Adrenal gland (tissue), 12 donors: ENCODE measurements around the gene ARHGEF7. TPM values are rescaled to one million over a fixed set of nuclear protein-coding genes. Genes with fewer than 3 reads are reported as not detected.

Source experiments
- DNase-seq, 7 donors: peaks; one replicate each; pipeline ENCODE4 v3.0.0-alpha.2; 2019 to 2020
- H3K27ac ChIP-seq, 5 donors: fragments of 200-600 bp; sonication (generic) in 4 of 5; 1 replicate in 3 of 5; 2 replicates in 2 of 5; pipeline versions ENCODE4 v1.5.1 to v1.8.0; 2016 to 2020; ENCODE audit warnings: mild to moderate bottlenecking in 1 of 5
- H3K27me3 ChIP-seq: fragments of 200-600 bp; 2 replicates; pipeline ENCODE4 v1.8.0; 2021
- H3K36me3 ChIP-seq, 2 donors: fragments of 200-600 bp; replicated peaks in 1 of 2; 1 replicate in 1 of 2; 2 replicates in 1 of 2; pipeline versions ENCODE4 v1.5.1 to v1.8.0; 2018 to 2022
- H3K4me1 ChIP-seq, 2 donors: fragments of 200-600 bp; replicated peaks in 1 of 2; 1 replicate in 1 of 2; 2 replicates in 1 of 2; pipeline versions ENCODE4 v1.5.1 to v1.8.0; 2018 to 2021
- H3K4me3 ChIP-seq, 4 donors: fragments of 200-600 bp; sonication (generic) in 3 of 4; one replicate each; pipeline ENCODE4 v1.5.1; 2016 to 2018
- H3K9me3 ChIP-seq, 3 donors: fragments of 200-600 bp; sonication (generic) in 1 of 3; replicated peaks in 1 of 3; 1 replicate in 2 of 3; 2 replicates in 1 of 3; pipeline versions ENCODE4 v1.5.1 to v1.8.0; 2016 to 2021
- CTCF ChIP-seq, 6 experiments: fragments of 450-650 bp in 4 of 6; fragments of 200-600 bp in 2 of 6; sonication (generic) in 1 of 6; IDR thresholded peaks; 1 replicate in 5 of 6; 2 replicates in 1 of 6; pipeline versions ENCODE4 v1.5.1 to v1.8.0; 2016 to 2021; ENCODE audit warnings: antibody characterized with exemption in 6 of 6, mild to moderate bottlenecking in 2 of 6, moderate library complexity in 1 of 6
- POLR2A ChIP-seq, 2 donors: fragments of 450-650 bp; IDR thresholded peaks; one replicate each; pipeline ENCODE4 v1.6.1; 2017; ENCODE audit warnings: antibody characterized with exemption in 2 of 2, mild to moderate bottlenecking in 2 of 2, moderate library complexity in 1 of 2
- WGBS, 4 donors: extraction: QIAGEN DNeasy Blood & Tissue Kit in 2 of 4; methylation state at CpG; one replicate each; pipeline versions ENCODE4 v1.1.5 to v1.1.7; 2013 to 2017; 5-methylcytosine and 5-hydroxymethylcytosine counted together
- intact Hi-C, 2 donors: fragments of 100-400 bp; cut with DNase I; formaldehyde crosslinking; loops; one replicate each; pipeline versions ENCODE4 v1.14.1 to v1.15.0; 2022 to 2023
- polyA plus RNA-seq, 3 donors: library from polyadenylated mRNA; stranded (reverse); fragments of 200-250 nt in 2 of 3; fragments of 350-450 nt in 1 of 3; fragmentation: Illumina TruSeq in 1 of 3; extraction: RNeasy Lipid Tissue Mini Kit (QIAGEN cat#74804) in 1 of 3; gene quantifications; one replicate each; pipeline ENCODE4 v1.2.3, GENCODE V29; 2013 to 2014
- total RNA-seq, 9 donors: library from RNA; depleted of rRNA in 4 of 9; stranded (reverse); fragments of >200 nt in 4 of 9; fragments of 120-200 nt in 1 of 9; fragmentation: NEBNext Ultra II Directional in 1 of 9; extraction: Animal tissue kit (Norgen Biotek cat#: 25700) in 1 of 9; gene quantifications; one replicate each; pipeline versions ENCODE4 v1.1.0 to v1.2.4, GENCODE V29; 2013 to 2023
- donor health status: healthy with polysubstance abuse.
- donor health status: Bipolar disorder and iron deficiency.
- donor health status: DM: yes; HTN: yes; CAD: no.
- donor health status: DM: no; HTN: no; CAD: no.
- donor health status: DM: no; HTN: no; CAD: no.
- donor health status: DM: yes; HTN: yes; CAD: no.

Gene ARHGEF7
- total and polyA plus RNA-seq, 12 donors = 25.3 to 69.3 (median 53.2) TPM

- peaks cover 7 to 46% of the 10 kb centered on the region in 2 donors for H3K4me1 ChIP-seq
- H3K27me3 ChIP-seq = no peaks in the 10 kb centered on the region
- no peaks in the 10 kb centered on the region for H3K36me3 ChIP-seq
- H3K27ac ChIP-seq = no peak overlapping the region
- no peaks in the 10 kb centered on the region for H3K9me3 ChIP-seq
- intact Hi-C loops = no loop called here
- no peak for DNase-seq
- H3K4me3 ChIP-seq = no peak overlapping the region
- 97 to 99% (median 97%) methylated on average over 6 of the region's 6 CpGs for WGBS, 4 donors
- no peak for TF ChIP-seq POLR2A (IDR thresholded peaks at IDR 0.05)
- no peak for TF ChIP-seq CTCF (IDR thresholded peaks at IDR 0.05)
Observed at GRCh38 chr13:111183087-111183645, 68.1 kb downstream of the ARHGEF7 start.

DNA sequence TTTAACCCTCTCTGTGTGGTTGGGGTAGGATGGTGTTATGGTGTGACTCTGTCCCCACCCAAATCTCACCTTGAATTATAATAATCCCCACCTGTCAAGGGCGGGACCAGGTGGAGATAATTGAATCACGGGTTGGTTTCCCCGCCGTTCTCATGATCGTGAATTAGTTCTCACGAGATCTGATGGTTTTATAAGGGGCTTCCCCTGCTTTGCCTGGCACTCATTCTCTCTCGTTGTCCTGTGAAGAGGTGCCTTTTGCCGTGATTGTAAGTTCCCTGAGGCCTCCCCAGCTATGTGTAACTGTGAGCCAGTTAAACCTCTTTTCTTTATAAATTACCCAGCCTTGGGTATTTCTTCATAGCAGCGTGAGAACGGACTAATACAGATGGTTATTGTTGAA, 68.8 kb downstream of the ARHGEF7 start:
- Histone ChIP-seq H3K9me3 (no peaks in the 10 kb centered on the region), H3K27ac (peak overlapping the region in 1 of 5 donors; percentile 38), H3K4me3 (no peak overlapping the region), H3K27me3 (no peaks in the 10 kb centered on the region), H3K4me1 (peaks cover 7 to 49% of the 10 kb centered on the region in 2 donors), H3K36me3 (no peaks in the 10 kb centered on the region)
- peak in 1 of 7 donors; percentile 28 for DNase-seq
- WGBS, 4 donors = 86 to 92% (median 89%) methylated on average over 10 of the region's 10 CpGs
- TF ChIP-seq POLR2A (IDR thresholded peaks at IDR 0.05) = no peak
- TF ChIP-seq CTCF (IDR thresholded peaks at IDR 0.05) = no peak
- intact Hi-C loops = no loop called here

DNA sequence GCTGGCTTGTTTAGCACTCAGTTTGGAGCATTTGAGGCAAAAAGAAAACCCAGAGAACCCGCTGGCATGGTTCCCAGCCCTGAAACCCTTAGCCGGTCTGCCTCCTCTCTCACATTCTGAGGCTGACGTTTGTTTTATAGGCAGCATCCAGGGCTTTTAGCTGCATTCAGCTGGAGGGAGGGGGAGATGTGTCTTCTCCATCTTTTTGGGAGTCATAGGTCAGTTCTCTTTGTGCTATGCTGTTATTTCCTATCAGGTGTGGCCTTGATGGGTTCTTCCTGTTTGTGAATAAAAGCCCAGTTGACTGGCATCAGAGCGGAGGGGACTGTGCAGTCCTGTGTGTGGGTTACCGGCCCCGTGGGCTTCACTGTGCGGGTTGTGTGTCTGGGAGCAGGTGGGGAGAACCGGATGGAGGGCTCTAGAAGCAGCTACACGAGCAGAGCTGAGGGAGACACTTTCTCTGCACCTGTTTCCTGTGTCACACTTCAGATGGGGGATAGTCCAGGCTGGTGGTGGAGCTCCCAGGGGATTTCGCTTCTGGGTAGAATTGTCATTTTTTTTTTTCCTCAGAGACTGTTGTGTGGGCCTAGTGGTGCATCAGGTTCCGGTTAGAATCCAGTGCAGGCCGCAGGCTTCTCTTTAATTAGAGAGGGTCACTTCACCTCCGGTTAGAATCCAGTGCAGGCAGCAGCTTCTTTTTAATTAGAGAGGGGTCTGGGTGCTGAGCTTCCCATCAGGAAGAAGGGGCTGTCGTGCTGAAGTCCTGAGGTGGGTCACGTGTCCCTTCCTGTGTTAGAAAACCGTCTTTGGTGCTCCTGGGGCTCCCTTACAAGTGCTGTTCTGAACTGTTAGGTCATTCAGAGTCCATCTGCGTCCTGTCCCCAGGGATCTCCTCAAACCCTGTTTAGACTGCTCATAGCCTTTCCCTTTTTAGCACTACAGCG, 69.6 kb downstream of the ARHGEF7 start:
- Histone ChIP-seq H3K4me1 (peaks cover 7 to 49% of the 10 kb centered on the region in 2 donors), H3K36me3 (no peaks in the 10 kb centered on the region), H3K4me3 (no peak overlapping the region), H3K27me3 (no peaks in the 10 kb centered on the region), H3K27ac (peak overlapping the region in 2 of 5 donors; percentile 28 to 38), H3K9me3 (no peaks in the 10 kb centered on the region)
- 47 to 60% (median 52%) methylated on average over 16 to 18 of the region's 18 CpGs for WGBS, 4 donors
- DNase-seq = peak in 4 of 7 donors; percentile 22 to 58 (median 45)
- TF ChIP-seq CTCF (IDR thresholded peaks at IDR 0.05) (no peak), POLR2A (IDR thresholded peaks at IDR 0.05) (no peak)
- intact Hi-C loops = no loop called here

GRCh38 chr13:111186305-111186935, 71.3 kb downstream of the ARHGEF7 start:
- TF ChIP-seq CTCF (IDR thresholded peaks at IDR 0.05) = no peak
- no peak for TF ChIP-seq POLR2A (IDR thresholded peaks at IDR 0.05)
- Histone ChIP-seq H3K4me1 (peaks cover 7 to 41% of the 10 kb centered on the region in 2 donors), H3K4me3 (no peak overlapping the region), H3K36me3 (no peaks in the 10 kb centered on the region), H3K9me3 (no peaks in the 10 kb centered on the region), H3K27me3 (no peaks in the 10 kb centered on the region), H3K27ac (peak overlapping the region in 1 of 5 donors; percentile 26)
- intact Hi-C loops = no loop called here
- DNase-seq = no peak
- WGBS, 4 donors = 82 to 92% (median 87%) methylated on average over 10 of the region's 10 CpGs
